GM19025 (cell line): ENCODE results near the gene CDH26.

Experiments used
- ATAC-seq: cut with Tn5 transposase; IDR thresholded peaks from one replicate; pipeline ENCODE4 v1.9.1; 2021; ENCODE audit warnings: mild to moderate bottlenecking, low read depth, moderate library complexity; ENCODE audit not compliant: unreplicated experiment

The CDH26 gene

GRCh38 chr20:59977086-59977485 lies 18.9 kb downstream of the CDH26 start:
- ATAC-seq = no peak

- no peak for ATAC-seq
These were observed 24.9 kb downstream of the CDH26 start for GRCh38 chr20:59983076-59983475.

- no peak for ATAC-seq
These were observed 26.3 kb downstream of the CDH26 start for GRCh38 chr20:59984541-59984940.

GRCh38 chr20:59985164-59985563 lies 26.9 kb downstream of the CDH26 start:
- no peak for ATAC-seq

- no peak for ATAC-seq
These were observed 27.6 kb downstream of the CDH26 start for GRCh38 chr20:59985864-59986263.

- no peak for ATAC-seq
These were observed 28.9 kb downstream of the CDH26 start for GRCh38 chr20:59987135-59987534.

GRCh38 chr20:59988141-59988540 lies 29.9 kb downstream of the CDH26 start:
- ATAC-seq = no peak

GRCh38 chr20:59992526-59993084 lies 34.4 kb downstream of the CDH26 start:
- ATAC-seq = no peak

- no peak for ATAC-seq
These were observed 35.7 kb downstream of the CDH26 start for GRCh38 chr20:59993736-59994430.

GRCh38 chr20:59994697-59995122 lies 36.5 kb downstream of the CDH26 start:
- no peak for ATAC-seq

- ATAC-seq = no peak
These were observed 37.9 kb downstream of the CDH26 start for GRCh38 chr20:59996108-59996507.

- ATAC-seq = no peak
These were observed 39.7 kb downstream of the CDH26 start for GRCh38 chr20:59997896-59998295.

GRCh38 chr20:59999502-59999901 lies 41.3 kb downstream of the CDH26 start:
- no peak for ATAC-seq

- ATAC-seq = no peak
These were observed 42.2 kb downstream of the CDH26 start for GRCh38 chr20:60000271-60001042.

GRCh38 chr20:60001108-60001507 lies 42.9 kb downstream of the CDH26 start:
- no peak for ATAC-seq

GRCh38 chr20:60003776-60004175 lies 45.6 kb downstream of the CDH26 start:
- no peak for ATAC-seq

GRCh38 chr20:60006261-60006660 lies 48.0 kb downstream of the CDH26 start:
- no peak for ATAC-seq

GRCh38 chr20:60007464-60007863 lies 49.2 kb downstream of the CDH26 start:
- no peak for ATAC-seq

- ATAC-seq = no peak
These were observed 50.0 kb downstream of the CDH26 start for GRCh38 chr20:60008130-60008808.

GRCh38 chr20:60009318-60009717 lies 51.1 kb downstream of the CDH26 start:
- no peak for ATAC-seq
